ENCODE measurements around the gene CDH5.

Gene CDH5

GRCh38 chr16:66353055-66353454 is 13.4 kb upstream of the CDH5 start:
- no peak for DNase-seq (ENCODE audit: low spot score)

- DNase-seq (ENCODE audit: low spot score): no peak
Observed at GRCh38 chr16:66354034-66354909, 12.2 kb upstream of the CDH5 start.

- no peak for DNase-seq (ENCODE audit: low spot score)
Observed at GRCh38 chr16:66355526-66355925, 11.0 kb upstream of the CDH5 start.

GRCh38 chr16:66357523-66357928 is 9.0 kb upstream of the CDH5 start:
- peak; percentile 57 for DNase-seq (ENCODE audit: low spot score)

GRCh38 chr16:66358231-66358630 is 8.3 kb upstream of the CDH5 start:
- DNase-seq (ENCODE audit: low spot score): no peak

GRCh38 chr16:66359012-66359411 is 7.5 kb upstream of the CDH5 start:
- no peak for DNase-seq (ENCODE audit: low spot score)

- DNase-seq (ENCODE audit: low spot score): no peak
Observed at GRCh38 chr16:66359811-66360608, 6.5 kb upstream of the CDH5 start.

GRCh38 chr16:66360624-66361324 is 5.7 kb upstream of the CDH5 start:
- no peak for DNase-seq (ENCODE audit: low spot score)

GRCh38 chr16:66361604-66362135 is 4.8 kb upstream of the CDH5 start:
- no peak for DNase-seq (ENCODE audit: low spot score)

- DNase-seq (ENCODE audit: low spot score): no peak
Observed at GRCh38 chr16:66363211-66363777, 3.2 kb upstream of the CDH5 start.

GRCh38 chr16:66364117-66364958 is 2.2 kb upstream of the CDH5 start:
- no peak for DNase-seq (ENCODE audit: low spot score)

- no peak for DNase-seq (ENCODE audit: low spot score)
Observed at GRCh38 chr16:66364959-66365306, 1.6 kb upstream of the CDH5 start.

- no peak for DNase-seq (ENCODE audit: low spot score)
Observed at GRCh38 chr16:66365651-66366050, 840 bp upstream of the CDH5 start.

- DNase-seq (ENCODE audit: low spot score): no peak
Observed at GRCh38 chr16:66367968-66368891, 1.7 kb downstream of the CDH5 start.

GRCh38 chr16:66369055-66369592 is 2.6 kb downstream of the CDH5 start:
- no peak for DNase-seq (ENCODE audit: low spot score)

- no peak for DNase-seq (ENCODE audit: low spot score)
Observed at GRCh38 chr16:66370786-66371684, 4.5 kb downstream of the CDH5 start.

GRCh38 chr16:66372078-66372897 is 5.8 kb downstream of the CDH5 start:
- no peak for DNase-seq (ENCODE audit: low spot score)

- DNase-seq (ENCODE audit: low spot score): no peak
Observed at GRCh38 chr16:66372898-66373155, 6.3 kb downstream of the CDH5 start.
